ENCODE results near the gene ADGB.
A peak's percentile ranks its signal among the peaks of the same experiment; 100 is the strongest.
"Not testable (repeated sequence)": the region's sequence is repeated elsewhere in the genome, so short reads cannot be mapped to it uniquely, and the experiment has no call there.

Gene ADGB

DNA sequence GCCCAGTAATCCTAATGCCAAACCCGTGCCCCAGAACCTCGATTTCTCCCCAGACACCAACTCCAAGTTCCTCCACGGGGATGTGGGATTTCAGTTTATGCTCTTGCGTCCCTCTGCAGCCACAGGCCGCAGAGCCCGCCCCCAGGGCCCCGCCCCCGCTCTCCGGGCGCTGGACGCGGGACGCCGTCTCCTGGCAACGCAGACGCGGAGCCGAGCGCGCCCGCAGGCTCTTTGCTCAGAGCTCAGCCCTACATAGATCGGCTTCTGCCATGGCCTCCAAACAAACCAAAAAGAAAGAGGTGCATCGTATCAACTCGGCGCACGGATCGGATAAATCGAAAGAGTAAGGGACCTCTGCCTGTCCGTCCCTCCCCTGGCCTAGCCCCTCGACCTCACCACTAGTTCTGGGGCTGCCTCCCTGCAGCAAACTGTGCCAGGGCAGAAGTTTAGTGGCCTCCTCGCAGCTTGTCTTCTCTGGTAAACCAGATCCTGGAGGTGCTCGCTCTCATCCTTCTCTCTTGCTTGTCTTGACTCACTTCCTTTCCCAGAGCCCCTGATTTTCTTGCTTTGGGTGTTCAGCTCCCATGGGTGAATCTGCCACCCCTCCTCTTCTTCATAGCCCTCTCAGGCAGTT lies at the start of gene ADGB:
ADGB (plus strand) TSS at position 201 of the 634 bp plus-strand sequence; CDS start at position 270, 69 bp downstream.
- Histone ChIP-seq H3K4me3 (replicated peaks; ENCODE audit: low read depth, low read length) (no peak within 1 kb of the TSS), H3K27me3 (replicated peaks; ENCODE audit: control insufficient read depth, insufficient read depth, low read length) (no peaks in the 10 kb centered on the region), H3K36me3 (ENCODE audit: control insufficient read depth, insufficient read depth, low read length) (no peaks in the 10 kb centered on the region)
- TF ChIP-seq, protein P1, sequence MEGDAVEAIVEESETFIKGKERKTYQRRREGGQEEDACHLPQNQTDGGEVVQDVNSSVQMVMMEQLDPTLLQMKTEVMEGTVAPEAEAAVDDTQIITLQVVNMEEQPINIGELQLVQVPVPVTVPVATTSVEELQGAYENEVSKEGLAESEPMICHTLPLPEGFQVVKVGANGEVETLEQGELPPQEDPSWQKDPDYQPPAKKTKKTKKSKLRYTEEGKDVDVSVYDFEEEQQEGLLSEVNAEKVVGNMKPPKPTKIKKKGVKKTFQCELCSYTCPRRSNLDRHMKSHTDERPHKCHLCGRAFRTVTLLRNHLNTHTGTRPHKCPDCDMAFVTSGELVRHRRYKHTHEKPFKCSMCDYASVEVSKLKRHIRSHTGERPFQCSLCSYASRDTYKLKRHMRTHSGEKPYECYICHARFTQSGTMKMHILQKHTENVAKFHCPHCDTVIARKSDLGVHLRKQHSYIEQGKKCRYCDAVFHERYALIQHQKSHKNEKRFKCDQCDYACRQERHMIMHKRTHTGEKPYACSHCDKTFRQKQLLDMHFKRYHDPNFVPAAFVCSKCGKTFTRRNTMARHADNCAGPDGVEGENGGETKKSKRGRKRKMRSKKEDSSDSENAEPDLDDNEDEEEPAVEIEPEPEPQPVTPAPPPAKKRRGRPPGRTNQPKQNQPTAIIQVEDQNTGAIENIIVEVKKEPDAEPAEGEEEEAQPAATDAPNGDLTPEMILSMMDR (IDR thresholded peaks at IDR 0.05; ENCODE audit: insufficient read depth, low read length, poor library complexity, severe bottlenecking) = no peak
- peak; percentile 21 for DNase-seq (ENCODE audit: extremely low read depth, insufficient read length)

DNA sequence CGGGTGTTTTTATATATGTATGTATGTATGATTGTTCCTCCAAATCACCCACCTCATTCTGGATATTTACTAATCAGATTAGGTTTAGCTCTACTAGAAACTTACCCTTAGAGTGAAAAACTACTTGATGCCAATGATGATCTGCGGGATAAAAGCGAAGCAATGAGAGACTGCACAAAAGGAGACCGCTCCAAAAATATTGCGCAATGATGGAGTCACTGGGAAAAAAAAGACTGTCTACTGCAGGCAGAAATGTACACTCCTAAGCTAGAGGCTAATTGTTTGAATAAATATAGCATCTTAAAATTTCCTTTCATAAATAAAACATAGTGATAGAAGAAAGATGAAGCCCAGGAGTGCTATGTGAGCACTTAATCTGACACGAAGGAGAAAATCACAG lies 47.9 kb upstream of the ADGB start:
- TF ChIP-seq, protein P1 (IDR thresholded peaks at IDR 0.05; ENCODE audit: insufficient read depth, low read length, poor library complexity, severe bottlenecking) = no peak
- Histone ChIP-seq H3K27me3 (replicated peaks; ENCODE audit: control insufficient read depth, insufficient read depth, low read length) (no peaks in the 10 kb centered on the region), H3K36me3 (ENCODE audit: control insufficient read depth, insufficient read depth, low read length) (no peaks in the 10 kb centered on the region), H3K4me3 (replicated peaks; ENCODE audit: low read depth, low read length) (no peak overlapping the region)
- no peak for DNase-seq (ENCODE audit: extremely low read depth, insufficient read length)

- H3K36me3 ChIP-seq (ENCODE audit: control insufficient read depth, insufficient read depth, low read length) = no peaks in the 10 kb centered on the region
- TF ChIP-seq, protein P1 (IDR thresholded peaks at IDR 0.05; ENCODE audit: insufficient read depth, low read length, poor library complexity, severe bottlenecking) = no peak
- no peak for DNase-seq (ENCODE audit: extremely low read depth, insufficient read length)
- H3K4me3 ChIP-seq (replicated peaks; ENCODE audit: low read depth, low read length) = no peak overlapping the region
- no peaks in the 10 kb centered on the region for H3K27me3 ChIP-seq (replicated peaks; ENCODE audit: control insufficient read depth, insufficient read depth, low read length)
Observed at GRCh38 chr6:146551545-146551944, 47.2 kb upstream of the ADGB start.

DNA sequence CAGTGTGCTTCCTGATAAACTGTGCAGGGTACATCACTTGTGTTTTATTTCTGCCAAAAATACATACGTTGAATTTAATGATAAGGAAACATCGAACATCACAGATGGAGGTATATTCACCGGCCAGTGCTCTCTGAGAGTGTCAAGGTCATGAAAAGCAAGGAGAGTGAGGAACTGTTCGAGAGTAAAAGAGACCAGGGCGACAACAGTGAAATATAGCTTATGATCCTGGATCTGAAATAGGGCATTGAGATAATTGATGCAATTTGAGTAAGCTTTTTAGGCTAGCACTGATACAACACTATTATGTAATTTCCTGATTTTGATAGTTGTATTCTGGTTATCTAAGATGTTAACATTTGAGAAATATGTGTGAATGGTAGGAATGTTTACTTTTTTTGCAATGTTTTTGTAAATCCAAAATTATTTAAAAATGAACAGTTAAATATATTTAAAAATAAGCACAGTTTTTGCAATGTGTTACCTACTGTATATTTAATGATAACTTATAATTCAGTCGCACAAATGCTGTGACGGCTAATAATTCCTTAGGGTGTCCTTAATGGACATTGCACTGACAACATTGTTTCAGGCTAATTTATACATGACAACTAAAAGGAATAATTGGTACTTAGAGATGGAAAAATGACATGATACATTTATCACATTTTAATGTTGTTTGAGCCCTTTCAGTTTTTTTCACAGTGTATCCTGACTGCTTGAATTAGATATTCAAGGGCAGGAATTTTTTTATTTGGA lies 45.2 kb upstream of the ADGB start:
- no peak for DNase-seq (ENCODE audit: extremely low read depth, insufficient read length)
- Histone ChIP-seq H3K27me3 (replicated peaks; ENCODE audit: control insufficient read depth, insufficient read depth, low read length) (no peaks in the 10 kb centered on the region), H3K4me3 (replicated peaks; ENCODE audit: low read depth, low read length) (no peak overlapping the region), H3K36me3 (ENCODE audit: control insufficient read depth, insufficient read depth, low read length) (no peaks in the 10 kb centered on the region)
- TF ChIP-seq, protein P1 (IDR thresholded peaks at IDR 0.05; ENCODE audit: insufficient read depth, low read length, poor library complexity, severe bottlenecking) = no peak

GRCh38 chr6:146560607-146561006 lies 38.2 kb upstream of the ADGB start:
- H3K4me3 ChIP-seq (replicated peaks; ENCODE audit: low read depth, low read length) = no peak overlapping the region
- no peak for DNase-seq (ENCODE audit: extremely low read depth, insufficient read length)
- H3K36me3 ChIP-seq (ENCODE audit: control insufficient read depth, insufficient read depth, low read length) = no peaks in the 10 kb centered on the region
- no peaks in the 10 kb centered on the region for H3K27me3 ChIP-seq (replicated peaks; ENCODE audit: control insufficient read depth, insufficient read depth, low read length)
- TF ChIP-seq, protein P1 (IDR thresholded peaks at IDR 0.05; ENCODE audit: insufficient read depth, low read length, poor library complexity, severe bottlenecking) = no peak

DNA sequence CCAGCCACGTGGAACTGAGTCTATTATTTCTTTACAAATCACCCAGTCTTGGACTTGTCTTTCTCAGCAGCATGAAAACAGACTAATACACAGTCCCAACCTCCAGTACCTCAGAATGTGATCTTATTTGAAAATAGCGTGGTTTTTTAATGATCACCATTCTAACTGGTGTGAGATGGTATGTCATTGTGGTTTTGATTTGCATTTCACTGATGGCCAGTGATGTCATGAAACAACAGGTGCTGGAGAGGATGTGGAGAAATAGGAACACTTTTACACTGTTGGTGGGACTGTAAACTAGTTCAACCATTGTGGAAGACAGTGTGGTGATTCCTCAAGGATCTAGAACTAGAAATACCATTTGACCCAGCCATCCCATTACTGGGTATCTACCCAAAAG lies 32.1 kb upstream of the ADGB start:
- H3K4me3 ChIP-seq (replicated peaks; ENCODE audit: low read depth, low read length); H3K36me3 ChIP-seq (ENCODE audit: control insufficient read depth, insufficient read depth, low read length); H3K27me3 ChIP-seq (replicated peaks; ENCODE audit: control insufficient read depth, insufficient read depth, low read length); DNase-seq (ENCODE audit: extremely low read depth, insufficient read length): not testable (repeated sequence)

DNA sequence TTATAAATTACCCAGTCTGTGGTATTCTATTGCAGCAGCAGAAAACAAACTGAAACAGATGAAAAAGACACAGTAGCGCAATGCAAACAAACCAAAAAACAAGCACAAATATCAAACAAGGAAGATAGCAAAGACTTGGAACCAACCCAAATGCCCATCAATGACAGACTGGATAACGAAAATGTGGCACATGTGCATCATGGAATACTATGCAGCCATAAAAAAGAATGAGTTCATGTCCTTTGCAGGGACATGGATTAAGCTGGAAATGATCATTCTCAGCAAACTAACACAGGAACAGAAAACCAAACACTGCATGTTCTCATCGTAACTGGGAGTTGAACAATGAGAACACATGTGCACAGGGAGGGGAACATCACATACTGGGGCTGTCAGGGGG lies 30.2 kb upstream of the ADGB start:
- H3K27me3 ChIP-seq (replicated peaks; ENCODE audit: control insufficient read depth, insufficient read depth, low read length); DNase-seq (ENCODE audit: extremely low read depth, insufficient read length); H3K4me3 ChIP-seq (replicated peaks; ENCODE audit: low read depth, low read length); H3K36me3 ChIP-seq (ENCODE audit: control insufficient read depth, insufficient read depth, low read length): not testable (repeated sequence)

Data from GM06990 (cell line).